ENCODE results near the gene NCEH1. TPM values are rescaled to one million over a fixed set of nuclear protein-coding genes. Genes with fewer than 3 reads are reported as not detected.

NCEH1 gene
- total RNA-seq, 1 experiment from 2014 or later: 11.5 TPM

DNA sequence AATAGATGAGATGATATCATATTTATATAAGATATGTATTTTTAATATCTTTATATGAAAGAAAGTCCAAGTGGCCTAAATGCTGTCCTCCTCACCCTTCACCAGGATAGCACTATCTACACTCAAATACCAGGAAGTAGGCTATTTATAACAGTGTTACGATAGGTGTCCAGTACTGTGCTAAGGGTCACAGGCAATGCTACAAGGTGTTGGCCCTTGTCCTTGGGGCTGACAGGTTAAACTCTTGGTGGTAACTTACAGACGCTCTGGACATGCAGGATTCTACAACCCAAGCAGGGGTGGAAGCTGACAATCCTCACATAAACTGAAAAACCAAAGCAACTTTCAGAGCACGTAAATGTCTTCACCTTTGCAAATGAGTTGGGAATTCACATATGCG, 22.3 kb downstream of the NCEH1 start:
- no peaks in the 10 kb centered on the region for H3K27me3 ChIP-seq (ENCODE audit: insufficient read depth, low read length)
- H3K4me1 ChIP-seq (ENCODE audit: control insufficient read depth in 1 of 2, insufficient read depth in 2 of 2, low read length in 2 of 2): peaks cover 6 to 33% of the 10 kb centered on the region in 2 experiments; a peak in 3 of 4 replicates
- H3K9ac ChIP-seq (ENCODE audit: low read length): peak overlapping the region; percentile 9; the same call in 1 of the 2 replicates
- ChIA-PET POLR2A (no interaction called here), CTCF (no interaction called here), RAD21 (ENCODE audit: low non-redundant PET in 1 of 2, low total read pairs in 2 of 2, uncharacterized antibody in 2 of 2, unreplicated experiment in 2 of 2) (no interaction called here)
- H3K4me3 ChIP-seq (replicated peaks in 1 of 2; ENCODE audit: low read depth in 1 of 2, low read length in 2 of 2): no peak overlapping the region
- DNase-seq (ENCODE audit: low read depth, low spot score) (no peak), ATAC-seq (no peak)
- no TSS peak for BruUV-seq (replicated peaks)
- TF ChIP-seq POLR2AphosphoS5 (IDR thresholded peaks at IDR 0.05; ENCODE audit: low read depth, low read length): no peak
- no peak for TF ChIP-seq MAX (IDR thresholded peaks at IDR 0.05)
- TF ChIP-seq, protein P1, sequence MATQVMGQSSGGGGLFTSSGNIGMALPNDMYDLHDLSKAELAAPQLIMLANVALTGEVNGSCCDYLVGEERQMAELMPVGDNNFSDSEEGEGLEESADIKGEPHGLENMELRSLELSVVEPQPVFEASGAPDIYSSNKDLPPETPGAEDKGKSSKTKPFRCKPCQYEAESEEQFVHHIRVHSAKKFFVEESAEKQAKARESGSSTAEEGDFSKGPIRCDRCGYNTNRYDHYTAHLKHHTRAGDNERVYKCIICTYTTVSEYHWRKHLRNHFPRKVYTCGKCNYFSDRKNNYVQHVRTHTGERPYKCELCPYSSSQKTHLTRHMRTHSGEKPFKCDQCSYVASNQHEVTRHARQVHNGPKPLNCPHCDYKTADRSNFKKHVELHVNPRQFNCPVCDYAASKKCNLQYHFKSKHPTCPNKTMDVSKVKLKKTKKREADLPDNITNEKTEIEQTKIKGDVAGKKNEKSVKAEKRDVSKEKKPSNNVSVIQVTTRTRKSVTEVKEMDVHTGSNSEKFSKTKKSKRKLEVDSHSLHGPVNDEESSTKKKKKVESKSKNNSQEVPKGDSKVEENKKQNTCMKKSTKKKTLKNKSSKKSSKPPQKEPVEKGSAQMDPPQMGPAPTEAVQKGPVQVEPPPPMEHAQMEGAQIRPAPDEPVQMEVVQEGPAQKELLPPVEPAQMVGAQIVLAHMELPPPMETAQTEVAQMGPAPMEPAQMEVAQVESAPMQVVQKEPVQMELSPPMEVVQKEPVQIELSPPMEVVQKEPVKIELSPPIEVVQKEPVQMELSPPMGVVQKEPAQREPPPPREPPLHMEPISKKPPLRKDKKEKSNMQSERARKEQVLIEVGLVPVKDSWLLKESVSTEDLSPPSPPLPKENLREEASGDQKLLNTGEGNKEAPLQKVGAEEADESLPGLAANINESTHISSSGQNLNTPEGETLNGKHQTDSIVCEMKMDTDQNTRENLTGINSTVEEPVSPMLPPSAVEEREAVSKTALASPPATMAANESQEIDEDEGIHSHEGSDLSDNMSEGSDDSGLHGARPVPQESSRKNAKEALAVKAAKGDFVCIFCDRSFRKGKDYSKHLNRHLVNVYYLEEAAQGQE (IDR thresholded peaks at IDR 0.05; ENCODE audit: low read depth): no peak
- no peak for TF ChIP-seq FOSL1 (IDR thresholded peaks at IDR 0.05; ENCODE audit: low read depth)
- TF ChIP-seq YY1 (IDR thresholded peaks at IDR 0.05; ENCODE audit: extremely low read depth, insufficient replicate concordance, low read depth, low read length): no peak
- TF ChIP-seq SP1 (IDR thresholded peaks at IDR 0.05; ENCODE audit: low read depth): peak; percentile 16; the same call in 1 of the 2 replicates
- no peak for TF ChIP-seq SRF (IDR thresholded peaks at IDR 0.05; ENCODE audit: low read depth)
- TF ChIP-seq EZH2 (IDR thresholded peaks at IDR 0.05): no peak
- no peak for TF ChIP-seq EZH2phosphoT487 (IDR thresholded peaks at IDR 0.05; ENCODE audit: borderline replicate concordance)
- intact Hi-C loops (cut with micrococcal nuclease): no loop called here
- H3K27ac ChIP-seq (ENCODE audit: low read depth, low read length): no peak overlapping the region
- no peak overlapping the region for H2AFZ ChIP-seq (ENCODE audit: low read depth, low read length, poor library complexity, severe bottlenecking)
- H3K4me2 ChIP-seq (ENCODE audit: low read length): peak overlapping the region; percentile 37
- H3K79me2 ChIP-seq (ENCODE audit: insufficient read depth, low read length): peaks cover 19% of the 10 kb centered on the region
- H3K36me3 ChIP-seq (ENCODE audit: control insufficient read depth in 1 of 2, insufficient read depth in 2 of 2, low read length in 2 of 2): no peaks in the 10 kb centered on the region
- H4K20me1 ChIP-seq (ENCODE audit: insufficient read depth): no peaks in the 10 kb centered on the region
- H3K9me2 ChIP-seq (ENCODE audit: insufficient read depth): no peaks in the 10 kb centered on the region
- no peaks in the 10 kb centered on the region for H3K9me3 ChIP-seq (ENCODE audit: control insufficient read depth in 1 of 2, insufficient read depth in 1 of 2, low read depth in 1 of 2, low read length in 2 of 2)

Data from HCT116 (cell line).